GM18909 (cell line): Measurements from ENCODE around the gene ITGB6.

Experiments used
- ATAC-seq: cut with Tn5 transposase; IDR thresholded peaks from one replicate; pipeline ENCODE4 v1.9.1; 2021; ENCODE audit warnings: mild to moderate bottlenecking; ENCODE audit not compliant: unreplicated experiment, poor library complexity

The ITGB6 gene

GRCh38 chr2:160199683-160200389 is at the start of gene ITGB6:
Gene ITGB6, minus strand, starts transcription at chr2:160200272. Its CDS starts 209 bp downstream, at chr2:160200063.
- no peak for ATAC-seq

GRCh38 chr2:160247296-160248035 is 47.4 kb upstream of the ITGB6 start:
- no peak for ATAC-seq

GRCh38 chr2:160246356-160246755 is 46.3 kb upstream of the ITGB6 start:
- no peak for ATAC-seq

GRCh38 chr2:160245614-160246155 is 45.6 kb upstream of the ITGB6 start:
- ATAC-seq: no peak

DNA sequence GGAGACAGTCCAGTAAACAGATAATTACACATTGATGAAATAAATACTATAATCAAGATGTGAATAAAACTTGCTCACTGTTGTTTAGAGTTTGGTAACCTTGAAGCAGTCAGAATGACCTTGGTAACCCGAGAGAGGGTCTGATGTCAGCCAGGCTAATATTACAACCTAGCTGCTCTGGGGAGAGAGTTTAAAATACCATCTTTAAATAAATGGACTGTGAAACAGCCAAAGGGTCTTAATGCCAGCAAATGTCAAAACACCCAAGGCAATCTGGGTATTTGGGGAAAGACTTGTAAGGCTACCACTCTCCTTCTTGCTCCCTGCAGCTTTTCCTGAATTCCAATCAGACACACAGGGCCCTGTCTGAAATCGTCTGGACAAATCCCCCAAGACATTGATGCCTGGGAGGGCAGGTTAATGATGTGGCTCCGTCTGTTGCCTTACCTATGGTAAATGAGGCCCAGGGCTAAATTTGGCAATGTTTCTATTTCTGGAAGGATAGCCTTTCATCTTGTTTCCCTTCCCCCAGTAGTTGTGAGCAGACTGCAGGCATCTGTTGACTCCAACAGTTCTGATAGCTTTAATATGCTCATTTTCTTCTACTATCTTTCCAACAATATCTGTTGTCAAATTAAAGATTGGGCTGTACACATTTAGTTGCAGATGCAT is 43.0 kb upstream of the ITGB6 start:
- no peak for ATAC-seq

GRCh38 chr2:160241251-160242137 is 41.4 kb upstream of the ITGB6 start:
- ATAC-seq: no peak

GRCh38 chr2:160239436-160239835 is 39.4 kb upstream of the ITGB6 start:
- no peak for ATAC-seq

- ATAC-seq: no peak
Measured at GRCh38 chr2:160238392-160238791, 38.3 kb upstream of the ITGB6 start.

GRCh38 chr2:160232905-160233475 is 32.9 kb upstream of the ITGB6 start:
- ATAC-seq: no peak

DNA sequence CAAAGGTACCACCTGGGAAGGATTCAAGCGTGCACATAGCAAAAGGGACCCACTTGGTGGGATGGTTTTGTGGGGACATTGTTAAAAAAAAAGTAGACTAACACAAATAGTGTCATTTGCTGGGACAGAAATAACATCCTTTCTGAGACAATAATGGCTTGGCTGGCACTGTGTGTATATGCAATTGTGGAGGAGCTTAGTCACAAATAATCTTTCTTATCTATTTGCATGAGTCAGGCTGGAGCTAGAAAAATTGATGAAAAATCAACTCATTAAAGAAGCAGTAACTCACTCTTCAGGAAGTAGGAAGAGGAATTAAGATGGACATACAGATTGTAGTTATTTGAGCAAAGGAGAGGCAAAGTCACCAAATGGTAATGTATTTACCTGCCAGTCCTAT is 29.5 kb upstream of the ITGB6 start:
- ATAC-seq: no peak

DNA sequence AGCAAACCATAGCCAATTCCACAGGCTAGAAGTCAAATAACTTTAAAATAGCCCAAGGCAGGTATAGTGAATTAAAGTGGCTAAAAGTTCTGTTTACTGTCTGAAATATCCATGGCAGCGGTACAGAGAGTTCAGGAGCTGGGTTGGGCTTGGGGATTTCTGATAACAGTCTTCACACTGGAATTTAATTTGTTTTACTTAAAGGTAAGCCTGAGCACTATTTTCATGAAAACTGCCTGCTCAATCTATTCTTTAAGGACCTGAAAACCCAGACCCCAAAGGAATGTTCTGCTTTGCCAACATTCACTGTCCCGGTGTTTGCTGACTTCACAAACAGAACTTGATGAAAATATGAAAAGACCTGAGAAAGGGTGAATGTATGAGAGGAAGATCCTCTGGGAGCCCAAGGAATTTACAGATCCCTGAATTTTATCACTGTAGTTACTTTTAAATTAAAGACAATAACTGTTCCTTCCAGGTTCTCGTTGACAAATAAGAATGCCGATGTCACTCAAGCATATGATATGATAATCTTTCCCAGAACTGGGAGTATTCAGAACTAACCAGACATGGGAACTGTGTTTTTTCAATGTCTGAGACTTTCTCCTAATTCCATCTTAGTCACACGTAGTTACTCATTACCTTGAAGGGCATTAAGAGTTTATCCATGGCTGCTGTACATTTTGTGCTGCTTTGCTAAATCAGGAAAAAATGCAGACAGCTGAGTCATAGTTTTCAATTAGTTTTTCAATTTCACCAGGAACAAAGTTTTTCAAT is 28.3 kb upstream of the ITGB6 start:
- no peak for ATAC-seq

DNA sequence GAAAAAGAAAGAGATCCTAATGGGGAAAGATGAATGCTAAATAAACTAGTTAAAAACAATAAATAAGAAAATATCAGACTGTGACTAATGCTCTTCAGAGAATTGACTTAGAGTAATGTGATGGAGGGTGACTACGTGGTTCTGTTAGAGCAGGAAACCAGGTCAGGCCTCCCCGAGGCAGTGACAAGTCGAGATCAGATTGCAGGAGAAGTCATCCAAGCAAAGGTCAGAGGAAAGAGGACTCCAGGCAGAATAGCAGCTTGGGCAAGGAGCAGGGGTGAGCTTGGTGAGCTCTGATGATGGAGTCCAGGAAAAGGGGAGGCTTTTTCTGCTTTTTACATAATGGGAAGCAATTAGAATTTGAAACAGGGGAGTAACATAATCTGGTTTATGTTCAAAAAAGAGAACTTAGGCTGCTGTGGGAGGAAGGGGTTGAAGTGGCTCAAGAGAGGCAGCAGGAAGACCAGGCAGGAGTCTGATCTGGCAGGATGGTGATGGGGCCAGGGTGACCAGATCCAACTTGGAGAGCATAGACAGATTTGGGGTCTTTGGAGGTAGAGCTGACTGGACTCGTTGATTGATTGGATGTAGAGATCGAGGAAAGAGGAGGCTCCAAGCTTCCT is 27.3 kb upstream of the ITGB6 start:
- no peak for ATAC-seq

DNA sequence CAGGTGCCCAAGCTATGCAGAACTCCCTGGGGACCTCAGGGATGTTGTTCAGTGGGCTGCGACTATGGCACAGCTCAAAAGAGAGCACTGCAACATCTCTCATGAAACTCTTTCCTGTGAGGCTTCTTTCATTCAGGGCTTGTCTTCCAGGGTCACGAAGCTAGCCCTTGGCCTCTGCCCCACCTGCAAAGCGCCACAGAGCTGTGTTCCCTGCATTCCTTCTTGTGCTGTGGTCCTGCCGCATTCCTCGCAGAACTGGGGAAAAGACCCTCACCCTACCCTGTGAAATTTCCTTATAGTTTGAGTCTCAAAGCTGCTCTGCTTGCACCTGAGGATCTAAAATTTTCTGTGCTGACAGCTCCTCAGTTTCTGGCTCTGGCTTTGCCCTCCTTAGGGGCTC is 26.3 kb upstream of the ITGB6 start:
- ATAC-seq: no peak

GRCh38 chr2:160225722-160226121 is 25.6 kb upstream of the ITGB6 start:
- no peak for ATAC-seq

GRCh38 chr2:160224507-160224906 is 24.4 kb upstream of the ITGB6 start:
- ATAC-seq: peak; percentile 14

DNA sequence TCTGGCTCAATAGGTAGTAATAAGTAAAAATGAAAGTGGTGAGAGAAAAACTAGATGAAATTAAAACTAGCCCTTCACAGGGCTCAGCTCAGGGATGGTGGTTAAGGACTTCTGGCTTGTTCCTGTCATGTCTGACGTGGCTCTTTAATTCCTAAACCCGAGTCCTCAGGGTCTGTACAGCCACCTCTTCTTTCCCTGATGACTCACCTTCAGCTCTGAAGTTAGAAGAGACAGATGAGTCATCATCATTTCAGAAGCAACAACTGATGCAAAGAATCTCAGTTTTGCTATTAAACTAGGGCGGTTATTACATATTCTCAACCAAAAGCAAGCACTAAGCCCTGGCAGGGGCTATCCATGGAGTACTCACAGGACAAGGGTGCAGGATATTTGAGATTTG is 24.0 kb upstream of the ITGB6 start:
- peak; percentile 95 for ATAC-seq

GRCh38 chr2:160223560-160223959 is 23.5 kb upstream of the ITGB6 start:
- ATAC-seq: no peak

GRCh38 chr2:160222546-160223283 is 22.6 kb upstream of the ITGB6 start:
- no peak for ATAC-seq
